ENCODE data around the gene ZMIZ1. TPM values are rescaled to one million over a fixed set of nuclear protein-coding genes. Genes with fewer than 3 reads are reported as not detected.

ZMIZ1 gene
- total and polyA plus RNA-seq, 12 donors = 6.6 to 113 (median 55.1) TPM

- Histone ChIP-seq H3K9me3 (replicated peaks in 1 of 3) (no peaks in the 10 kb centered on the region), H3K27me3 (no peaks in the 10 kb centered on the region), H3K4me3 (no peak overlapping the region), H3K27ac (no peak overlapping the region), H3K4me1 (replicated peaks in 1 of 2) (no peaks in the 10 kb centered on the region), H3K36me3 (replicated peaks in 1 of 2) (peaks cover 0 to 91% of the 10 kb centered on the region in 2 donors)
- TF ChIP-seq CTCF (IDR thresholded peaks at IDR 0.05) (no peak), POLR2A (IDR thresholded peaks at IDR 0.05) (no peak)
- WGBS, 4 donors = 81 to 94% (median 87%) methylated on average over 6 to 8 of the region's 8 CpGs
- intact Hi-C loops (cut with DNase I) = no loop called here
- no peak for DNase-seq
Measured at GRCh38 chr10:79305515-79305914, 236.7 kb downstream of the ZMIZ1 start.

DNA sequence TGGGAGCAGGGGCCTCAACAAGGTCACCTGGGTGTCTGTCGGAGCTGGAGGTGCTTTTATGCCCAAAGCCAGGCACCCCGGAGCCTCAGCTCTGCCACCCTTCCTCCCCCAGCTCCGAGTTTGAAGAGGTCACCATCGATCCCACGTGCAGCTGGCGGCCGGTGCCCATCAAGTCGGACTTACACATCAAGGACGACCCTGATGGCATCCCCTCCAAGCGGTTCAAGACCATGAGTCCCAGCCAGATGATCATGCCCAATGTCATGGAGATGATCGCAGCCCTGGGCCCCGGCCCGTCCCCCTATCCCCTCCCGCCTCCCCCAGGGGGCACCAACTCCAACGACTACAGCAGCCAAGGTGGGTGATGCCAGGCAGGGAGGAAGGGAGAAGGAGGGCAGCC, 237.2 kb downstream of the ZMIZ1 start:
- no peak for TF ChIP-seq CTCF (IDR thresholded peaks at IDR 0.05)
- H3K36me3 ChIP-seq (replicated peaks in 1 of 2) = peaks cover 0 to 87% of the 10 kb centered on the region in 2 donors

GRCh38 chr10:79306644-79307220, 238.0 kb downstream of the ZMIZ1 start:
- intact Hi-C loops (cut with DNase I) = no loop called here
- H3K27me3 ChIP-seq = no peaks in the 10 kb centered on the region
- 80 to 90% (median 85%) methylated on average over 3 to 8 of the region's 8 CpGs for WGBS, 4 donors
- TF ChIP-seq POLR2A (IDR thresholded peaks at IDR 0.05) (no peak), CTCF (IDR thresholded peaks at IDR 0.05) (no peak)
- H3K4me1 ChIP-seq (replicated peaks in 1 of 2) = no peaks in the 10 kb centered on the region
- H3K4me3 ChIP-seq = no peak overlapping the region
- H3K27ac ChIP-seq = no peak overlapping the region
- no peak for DNase-seq
- peaks cover 0 to 79% of the 10 kb centered on the region in 2 donors for H3K36me3 ChIP-seq (replicated peaks in 1 of 2)
- no peaks in the 10 kb centered on the region for H3K9me3 ChIP-seq (replicated peaks in 1 of 3)

More for the DNA sequence above, 237.2 kb downstream of the ZMIZ1 start:
- intact Hi-C loops (cut with DNase I) = no loop called here
- WGBS, 4 donors = 86 to 90% (median 87%) methylated on average over 3 to 15 of the region's 15 CpGs
- Histone ChIP-seq H3K4me1 (replicated peaks in 1 of 2) (no peaks in the 10 kb centered on the region), H3K27ac (no peak overlapping the region), H3K27me3 (no peaks in the 10 kb centered on the region), H3K4me3 (no peak overlapping the region), H3K9me3 (replicated peaks in 1 of 3) (no peaks in the 10 kb centered on the region)
- no peak for DNase-seq

GRCh38 chr10:79308016-79308415, 239.2 kb downstream of the ZMIZ1 start:
- 80 to 90% (median 85%) methylated on average over 7 of the region's 7 CpGs for WGBS, 4 donors
- Histone ChIP-seq H3K4me1 (replicated peaks in 1 of 2) (no peaks in the 10 kb centered on the region), H3K4me3 (no peak overlapping the region), H3K27me3 (no peaks in the 10 kb centered on the region), H3K27ac (no peak overlapping the region), H3K9me3 (replicated peaks in 1 of 3) (no peaks in the 10 kb centered on the region), H3K36me3 (replicated peaks in 1 of 2) (peaks cover 0 to 81% of the 10 kb centered on the region in 2 donors)
- no peak for DNase-seq
- intact Hi-C loops (cut with DNase I) = no loop called here
- TF ChIP-seq POLR2A (IDR thresholded peaks at IDR 0.05) (no peak), CTCF (IDR thresholded peaks at IDR 0.05) (no peak)

All from adrenal gland (tissue), 12 donors.